Activated gamma-delta T cell (primary cell): ENCODE measurements around the gene OXA1L.
"Not testable (repeated sequence)": the region's sequence is repeated elsewhere in the genome, so short reads cannot be mapped to it uniquely, and the experiment has no call there.

Experiments
- DNase-seq: peaks from one replicate; lab custom pipeline; 2025; lab: John Stamatoyannopoulos, UW

The OXA1L gene

DNA sequence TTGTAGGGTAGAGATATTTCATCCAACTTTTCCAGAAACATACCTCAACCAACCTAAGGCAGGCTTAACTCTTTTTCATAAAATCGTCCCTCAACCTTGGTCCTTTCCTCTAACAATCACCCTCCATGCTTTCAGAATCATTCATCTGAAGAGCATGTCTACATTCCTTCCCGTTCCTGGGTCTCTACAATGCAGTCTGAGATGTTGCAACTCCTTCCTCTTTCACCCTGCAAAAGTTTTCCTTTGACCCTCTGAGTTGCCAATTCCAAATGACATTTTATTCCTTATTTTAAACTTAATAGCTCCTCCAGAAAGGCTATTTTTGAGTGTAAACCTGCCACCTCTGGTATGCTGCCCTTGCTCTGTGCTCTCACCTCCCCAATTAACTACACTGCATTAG is 32.0 kb downstream of the OXA1L start:
- DNase-seq = no peak

DNA sequence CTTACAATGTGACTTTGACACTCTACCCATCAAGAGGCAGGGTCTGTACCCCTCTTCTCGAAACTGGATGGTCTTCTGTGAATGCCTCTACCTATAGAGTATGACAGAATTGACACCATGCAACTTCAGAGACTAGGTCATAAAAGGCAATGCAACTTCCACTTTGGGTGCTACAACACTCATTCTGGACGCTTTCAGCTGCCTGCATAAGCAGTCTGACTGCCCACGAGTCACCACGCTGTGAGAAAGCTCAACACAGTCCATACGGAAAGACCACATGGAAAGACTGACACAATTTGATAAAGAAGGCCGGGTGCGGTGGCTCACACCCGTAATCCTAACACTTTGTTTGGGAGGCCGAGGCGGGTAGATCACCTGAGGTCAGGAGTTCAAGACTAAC is 33.9 kb downstream of the OXA1L start:
- DNase-seq = no peak

DNA sequence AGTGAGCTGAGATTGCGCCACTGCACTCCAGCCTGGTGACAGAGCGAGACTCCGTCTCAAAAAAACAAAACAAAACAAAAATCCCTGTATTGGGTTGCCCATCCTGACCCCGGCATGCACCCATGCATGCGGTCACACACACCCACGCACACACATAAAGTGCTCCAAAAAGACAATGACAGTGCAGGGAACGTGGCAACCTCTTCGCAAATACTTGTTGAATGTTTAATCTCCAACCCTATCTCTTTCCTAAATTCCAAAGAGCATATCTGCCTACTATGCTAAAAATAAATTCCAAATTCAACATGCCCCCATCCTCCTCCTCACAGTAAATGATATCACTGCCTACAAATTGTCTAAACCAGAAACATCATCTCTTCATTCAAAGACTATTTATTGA is 35.2 kb downstream of the OXA1L start:
- DNase-seq = no peak

DNA sequence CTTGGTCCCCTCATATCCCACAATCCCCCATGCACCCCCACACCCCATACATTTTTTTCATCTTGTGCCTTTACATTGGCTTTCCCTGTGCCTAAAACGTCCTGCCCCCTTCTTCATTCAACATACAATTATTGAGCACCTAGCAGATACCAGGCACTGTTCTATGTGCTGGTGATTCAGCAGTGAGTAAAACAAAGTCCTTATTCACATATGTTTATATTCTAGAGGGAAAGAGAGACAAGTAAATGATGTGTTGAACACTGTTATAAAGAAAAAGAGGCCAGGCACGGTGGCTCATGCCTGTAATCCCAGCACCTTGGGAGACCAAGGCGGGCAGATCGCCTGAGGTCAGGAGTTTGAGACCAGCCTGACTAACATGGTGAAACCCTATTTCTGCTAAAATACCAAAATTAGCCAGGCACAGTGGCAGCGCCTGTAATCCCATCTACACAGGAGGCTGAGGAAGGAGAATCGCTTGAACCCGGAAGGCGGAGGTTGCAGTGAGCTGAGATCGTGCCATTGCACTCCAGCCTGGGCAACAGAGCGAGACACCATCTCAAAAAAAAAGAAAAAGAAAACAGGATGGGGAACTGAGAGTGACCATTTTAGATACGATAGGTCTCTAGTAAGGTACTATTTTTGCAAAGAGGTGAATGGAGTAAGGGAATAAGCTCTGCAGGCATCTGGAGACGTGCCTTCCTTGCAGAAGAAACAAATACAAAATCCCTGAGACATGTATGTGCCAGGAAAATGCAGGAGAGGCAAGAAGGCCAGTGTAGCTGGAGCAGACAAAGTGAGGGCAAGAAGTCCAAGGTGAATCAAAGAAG is 36.6 kb downstream of the OXA1L start:
- no peak for DNase-seq

DNA sequence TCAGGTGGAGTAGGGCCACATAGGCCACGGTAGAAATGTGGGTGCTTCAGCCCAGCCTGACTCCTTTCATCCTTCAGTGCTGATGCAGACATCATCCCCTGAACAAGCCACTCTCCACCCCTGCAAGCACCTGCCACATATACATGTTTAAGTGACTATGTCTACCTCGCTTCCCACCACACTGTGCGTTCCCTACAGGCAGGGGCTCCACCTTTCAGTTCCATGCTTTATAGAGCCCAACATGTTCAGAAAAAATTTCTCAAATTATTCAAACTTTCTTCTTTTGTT is 37.1 kb downstream of the OXA1L start:
- no peak for DNase-seq

DNA sequence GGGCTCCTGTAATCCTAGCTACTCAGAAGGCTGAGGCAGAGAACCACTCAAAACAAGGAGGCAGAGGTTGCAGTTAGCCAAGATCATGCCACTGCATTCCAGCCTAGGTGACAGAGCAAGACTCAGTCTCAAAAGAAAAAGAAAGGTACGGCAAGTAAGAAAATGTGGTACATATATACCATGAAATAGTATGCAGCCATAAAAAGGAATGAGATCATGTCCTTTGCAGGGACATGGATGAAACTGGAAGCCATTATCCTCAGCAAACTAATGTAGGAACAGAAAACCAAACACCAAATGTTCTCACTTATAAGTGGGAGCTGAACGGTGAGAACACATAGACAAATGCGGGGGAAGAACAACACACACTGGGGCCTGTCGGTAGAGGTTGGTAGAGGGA is 38.7 kb downstream of the OXA1L start:
- DNase-seq = not testable (repeated sequence)

DNA sequence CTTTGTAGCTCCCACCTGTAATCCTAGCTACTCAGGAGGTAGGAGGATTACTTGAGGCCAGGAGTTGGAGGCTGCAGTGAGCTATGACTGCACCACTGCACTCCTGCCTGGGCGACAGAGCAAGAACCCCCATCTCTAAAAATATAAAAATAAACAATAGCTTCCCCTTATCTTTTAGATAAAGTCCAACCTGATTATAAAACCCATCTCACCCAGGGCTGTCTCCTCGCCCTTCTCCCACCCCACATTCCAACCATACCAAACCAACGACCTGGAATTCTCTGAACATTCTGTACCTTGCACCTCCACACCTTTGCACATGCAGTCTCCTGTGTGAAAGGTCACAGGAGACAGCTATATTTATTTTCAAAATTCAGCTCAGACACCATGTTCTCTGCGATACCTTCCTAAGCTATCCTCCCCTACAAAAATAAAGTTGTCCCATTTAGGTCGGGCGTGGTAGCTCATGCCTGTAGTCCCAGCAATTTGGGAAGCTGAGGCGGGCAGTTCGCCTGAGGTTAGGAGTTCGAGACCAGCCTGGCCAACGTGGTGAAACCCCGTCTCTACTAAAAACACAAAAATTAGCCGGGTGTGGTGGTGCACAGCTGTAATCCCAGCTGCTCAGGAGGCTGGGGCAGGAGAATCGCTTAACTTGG is 41.1 kb downstream of the OXA1L start:
- no peak for DNase-seq

DNA sequence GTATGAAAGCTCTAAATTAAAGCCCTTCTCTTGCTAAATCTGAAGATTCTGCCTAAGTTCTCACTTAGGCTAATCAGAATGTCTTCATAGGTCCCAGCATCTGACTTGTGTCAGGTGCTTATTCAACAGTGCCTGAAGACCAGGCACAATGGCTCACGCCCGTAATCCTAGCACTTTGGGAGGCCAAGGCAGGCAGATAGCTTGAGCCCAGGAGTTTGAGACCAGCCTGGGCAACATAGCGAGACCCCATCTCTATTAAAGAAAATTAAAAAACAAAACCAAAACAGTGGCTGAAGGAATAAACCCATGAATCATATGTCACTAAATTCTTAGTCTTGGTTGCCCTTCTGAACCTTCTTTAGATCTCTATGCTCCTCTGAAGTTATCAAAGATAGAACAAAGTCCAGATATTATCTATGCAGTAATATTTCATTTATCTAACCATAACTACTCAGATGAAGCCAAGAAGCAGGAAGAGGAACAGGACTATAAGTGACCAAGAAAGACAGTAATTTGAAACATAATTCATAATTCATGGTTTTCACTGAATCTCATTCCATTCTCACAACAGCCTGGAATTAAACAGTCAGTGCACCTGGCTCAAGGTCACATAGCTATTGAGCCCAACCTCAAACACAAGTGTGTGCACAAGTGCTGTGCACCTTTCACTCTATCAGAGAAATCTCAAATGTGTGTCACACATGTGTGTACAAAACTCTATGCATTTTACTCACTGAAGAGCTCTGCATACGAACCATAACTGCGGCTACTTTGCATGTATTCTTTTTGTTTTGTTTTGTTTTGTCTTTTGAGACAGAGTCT is 42.1 kb downstream of the OXA1L start:
- DNase-seq = no peak

DNA sequence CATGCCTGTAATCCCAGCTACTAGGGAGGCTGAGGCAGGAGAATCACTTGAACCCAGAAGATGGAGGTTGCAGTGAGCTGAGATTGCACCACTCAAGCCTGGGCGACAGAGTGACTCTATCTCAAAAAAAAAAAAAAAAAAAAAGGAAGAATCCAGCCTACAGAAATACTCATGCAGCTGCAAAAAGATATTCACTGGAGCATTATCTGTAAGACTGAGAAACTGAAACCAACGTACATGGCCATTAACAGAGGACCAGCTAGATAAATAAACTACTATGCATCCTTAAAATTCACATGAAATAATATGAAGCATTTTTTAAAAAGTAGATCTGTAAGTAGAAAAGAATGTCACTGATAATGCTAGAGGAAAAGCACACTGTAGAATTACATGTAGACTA is 45.2 kb downstream of the OXA1L start:
- DNase-seq = no peak

DNA sequence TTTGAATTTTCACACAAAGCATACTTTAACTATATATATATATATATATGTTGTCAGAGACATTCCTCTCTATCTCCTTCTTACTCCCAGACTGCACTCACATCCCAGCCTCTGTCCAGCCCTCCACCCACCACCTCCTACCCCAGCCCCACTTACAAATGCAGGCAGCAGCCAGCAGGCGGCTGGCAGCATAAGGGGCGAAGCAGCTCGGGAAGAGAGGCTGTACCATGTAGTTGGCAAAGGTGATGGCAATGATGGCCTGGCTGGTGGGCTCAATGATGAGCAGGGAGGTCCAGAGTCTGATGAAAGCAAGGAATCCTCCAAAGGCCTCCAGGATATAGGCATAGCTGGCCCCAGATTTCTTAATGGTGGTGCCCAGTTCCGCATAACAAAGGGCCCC is 46.3 kb downstream of the OXA1L start:
- DNase-seq = no peak

DNA sequence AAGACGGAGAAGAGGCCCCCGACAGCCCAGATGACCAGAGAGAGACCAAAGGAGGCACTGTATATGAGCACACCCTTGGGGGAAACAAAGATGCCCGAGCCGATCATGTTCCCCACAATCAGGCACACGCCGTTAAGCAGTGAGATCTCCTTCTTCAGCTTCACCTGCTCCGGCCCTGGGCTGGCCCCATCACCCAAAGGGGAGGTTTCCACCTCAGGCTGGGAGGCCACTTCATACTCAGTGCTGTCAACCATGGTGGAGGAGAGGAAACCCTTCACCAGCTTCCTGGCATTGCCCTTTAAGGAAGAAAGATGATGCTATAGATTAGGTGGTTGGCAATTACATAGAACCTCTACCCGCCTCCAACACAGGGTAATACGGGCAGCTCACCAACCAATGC is 46.7 kb downstream of the OXA1L start:
- no peak for DNase-seq

DNA sequence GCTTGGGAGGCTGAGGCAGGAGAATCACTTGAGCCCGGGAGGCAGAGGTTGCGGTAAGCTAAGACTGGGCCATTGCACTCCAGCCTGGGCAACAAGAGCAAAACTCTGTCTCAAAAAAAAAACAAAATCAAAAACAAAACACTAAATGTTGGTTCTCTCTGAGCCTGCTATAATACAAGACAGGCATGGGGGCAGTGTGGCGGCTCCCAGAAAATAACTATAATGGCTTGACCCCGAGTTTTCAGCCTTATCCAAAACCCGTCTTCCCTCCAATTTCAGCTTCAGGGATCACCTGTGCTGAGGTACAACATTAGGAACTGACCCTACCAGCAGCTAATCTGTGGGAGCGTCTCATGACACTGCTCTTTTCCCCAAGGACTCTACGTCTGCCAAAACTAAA is 47.9 kb downstream of the OXA1L start:
- DNase-seq = no peak

DNA sequence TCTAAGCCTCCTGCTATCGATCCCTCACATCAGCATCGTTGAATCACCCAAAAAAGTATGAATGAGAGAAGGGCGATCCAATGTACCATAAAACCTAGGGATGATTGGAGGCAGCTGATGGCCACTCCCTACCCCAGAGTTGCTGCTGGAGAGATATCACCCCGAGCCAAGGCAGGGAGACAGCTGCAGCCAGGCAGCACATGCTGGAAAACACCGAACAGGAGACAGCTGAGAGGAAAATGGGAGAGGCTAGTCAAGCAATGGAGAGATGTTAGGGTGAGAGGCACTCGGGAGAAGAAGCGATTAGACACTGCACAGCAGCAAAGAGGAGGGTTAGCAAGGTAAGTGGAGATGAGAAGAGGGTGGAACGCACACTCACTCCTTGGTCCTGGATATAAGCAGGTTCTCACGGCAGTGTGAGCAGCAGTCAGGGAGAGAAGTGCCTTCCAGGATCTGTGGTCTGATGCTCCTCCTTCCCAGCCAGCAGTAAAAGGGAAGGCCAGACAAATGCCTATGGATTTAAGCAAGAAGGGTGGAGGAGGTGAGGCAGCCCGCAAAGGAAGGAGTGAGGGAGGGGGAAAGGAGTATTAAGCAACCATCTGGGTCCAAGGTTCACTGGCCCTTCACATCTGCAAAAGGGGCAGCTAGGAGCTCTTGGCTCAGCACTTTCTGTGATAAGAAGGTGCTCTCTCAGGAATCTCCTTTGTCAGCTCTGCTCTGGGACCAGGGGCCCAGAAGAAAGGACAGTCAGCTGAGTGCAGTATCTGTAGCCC is 48.6 kb downstream of the OXA1L start, which contains the start of gene SLC7A7:
SLC7A7 (minus strand) TSS at position 495 of the 773 bp plus-strand sequence. CDS start 2,037 bp downstream, outside the sequence.
- no peak for DNase-seq

DNA sequence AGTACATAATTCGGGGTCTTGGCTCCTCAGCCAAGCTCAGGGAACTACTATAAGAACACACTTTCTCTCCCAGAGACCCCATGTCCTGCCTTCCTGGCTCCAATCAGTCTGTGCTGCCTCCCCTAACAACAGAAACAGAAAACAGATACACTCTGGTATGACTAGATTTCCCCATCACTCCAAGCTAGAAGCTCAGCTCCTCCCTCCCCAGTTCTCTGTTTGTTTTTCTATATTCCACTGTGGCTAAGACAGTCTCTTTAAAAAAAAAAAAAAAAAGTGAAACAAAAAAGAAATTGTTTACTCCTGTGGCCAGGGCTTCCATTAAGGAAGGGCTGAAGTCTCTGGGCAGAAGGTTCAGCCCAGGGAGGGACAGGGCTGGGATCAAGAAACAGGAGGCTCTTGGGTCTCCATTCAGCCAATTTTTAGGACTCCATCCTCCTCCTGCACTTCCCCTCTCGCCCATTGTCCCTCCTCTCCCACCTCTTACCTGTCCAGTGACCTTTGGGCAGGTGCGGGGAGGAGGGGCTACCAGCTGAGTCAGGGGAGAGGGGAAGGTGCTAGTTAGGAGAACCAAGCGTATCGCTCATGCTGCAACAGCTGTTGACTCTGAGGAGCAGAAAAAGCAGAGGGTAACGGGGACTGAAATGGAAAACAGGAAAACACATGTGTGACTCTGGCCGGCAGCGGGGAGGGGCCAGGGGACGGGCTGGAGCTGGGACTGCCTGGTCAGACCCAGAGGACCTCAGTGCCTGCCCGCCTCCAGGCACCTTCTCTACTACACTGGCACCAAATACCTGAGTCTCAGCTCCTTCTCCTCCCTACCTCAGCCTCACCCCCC is 52.9 kb downstream of the OXA1L start:
- no peak for DNase-seq

DNA sequence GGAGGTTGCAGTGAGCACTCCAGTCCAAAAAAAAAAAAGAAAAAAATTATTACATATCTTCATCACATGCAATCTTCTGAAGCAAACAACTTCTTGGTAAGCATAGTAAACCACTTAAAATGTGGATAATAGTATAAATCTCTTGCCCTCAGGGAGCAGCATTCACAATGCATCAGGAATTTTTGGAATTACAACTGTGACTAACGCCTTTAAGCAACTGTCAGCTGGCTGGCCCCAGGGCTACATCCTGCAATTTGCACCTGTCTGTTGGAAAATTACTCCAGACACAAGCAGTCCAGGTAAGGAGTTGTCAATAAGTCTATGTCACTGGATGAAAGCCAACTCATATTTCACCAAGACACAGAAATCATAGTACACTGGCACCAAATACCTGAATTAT is 54.2 kb downstream of the OXA1L start:
- no peak for DNase-seq

DNA sequence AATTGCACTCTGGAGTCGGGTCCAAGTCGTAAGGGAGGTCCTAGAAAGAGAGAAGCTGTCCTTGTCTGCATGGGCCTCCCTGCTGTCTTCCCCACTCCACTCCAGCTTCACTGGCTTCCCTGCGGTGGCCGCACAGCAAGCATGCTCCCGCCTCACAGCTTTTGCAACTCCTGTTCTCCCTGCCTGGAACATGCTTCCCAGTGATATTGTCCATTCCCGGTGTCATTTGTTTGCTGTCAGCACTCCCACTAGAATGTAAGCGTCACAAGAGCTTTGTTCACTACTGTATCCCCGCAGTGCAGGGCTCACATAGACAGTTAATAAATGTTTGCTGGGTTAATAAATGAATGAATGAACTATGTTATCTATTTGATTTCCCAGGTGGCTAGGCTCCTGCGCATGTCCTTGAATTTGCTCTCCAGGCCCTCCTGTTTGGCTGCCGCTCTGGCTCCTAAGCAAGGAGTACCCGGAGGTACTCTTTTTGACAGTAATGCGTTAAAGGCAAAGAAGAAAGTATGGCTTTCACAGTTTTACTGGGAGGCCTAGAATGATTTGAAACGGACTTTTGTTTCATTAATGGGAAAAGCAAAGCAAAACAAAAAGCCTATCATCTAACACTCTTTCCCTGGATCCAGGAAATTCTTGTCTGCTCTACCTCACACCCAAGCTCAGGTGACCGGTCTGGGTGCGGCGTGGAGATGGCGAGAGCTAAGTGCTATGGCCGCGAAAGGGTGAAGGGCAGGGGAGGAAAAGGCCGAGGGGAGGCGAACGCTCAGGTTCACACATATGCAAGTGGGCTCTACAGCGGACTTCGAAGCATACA is 54.9 kb downstream of the OXA1L start:
- DNase-seq = no peak

DNA sequence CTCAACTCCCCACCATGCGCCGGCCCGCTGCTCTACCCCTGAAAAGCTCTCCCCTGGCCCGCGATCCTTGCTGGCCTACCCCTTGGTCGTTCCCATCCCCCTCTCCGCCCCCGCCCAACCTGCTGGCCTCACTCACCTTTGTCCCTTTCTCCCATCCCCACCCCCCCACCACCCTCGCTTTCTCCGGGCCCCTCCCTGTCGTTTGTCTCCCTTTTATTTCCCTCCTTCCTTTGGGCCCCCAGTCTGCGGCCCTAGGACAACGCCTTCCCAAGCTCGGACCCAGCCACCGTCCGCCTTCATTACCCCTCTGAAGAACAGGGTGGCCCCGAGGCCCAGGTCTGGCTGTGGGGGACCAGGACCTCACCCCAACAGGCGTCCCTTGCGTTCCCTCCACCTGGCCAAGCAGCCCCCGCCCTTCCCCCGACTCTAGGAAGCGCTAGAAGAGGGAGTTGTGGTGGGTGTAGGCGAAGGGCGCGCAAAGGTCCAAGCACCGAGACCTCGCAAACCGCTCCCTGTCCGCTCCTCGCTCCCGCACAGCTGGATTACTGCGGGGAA is 55.6 kb downstream of the OXA1L start:
- no peak for DNase-seq
